Activated T-helper 1 cell treated with anti-CD3 and anti-CD28 coated beads, Interleukin-2, amount 50 U/mL, for 16 hours (primary cell): Measurements from ENCODE around the gene TMEM131L.
"Not testable (repeated sequence)": the region's sequence is repeated elsewhere in the genome, so short reads cannot be mapped to it uniquely, and the experiment has no call there.

Experiments used
- DNase-seq, 2 donors: peaks; one replicate each; pipeline ENCODE4 v3.0.0-alpha.2; 2020; ENCODE audit warnings: low read depth in 1 of 2, low spot score in 1 of 2

The TMEM131L gene, protein sequence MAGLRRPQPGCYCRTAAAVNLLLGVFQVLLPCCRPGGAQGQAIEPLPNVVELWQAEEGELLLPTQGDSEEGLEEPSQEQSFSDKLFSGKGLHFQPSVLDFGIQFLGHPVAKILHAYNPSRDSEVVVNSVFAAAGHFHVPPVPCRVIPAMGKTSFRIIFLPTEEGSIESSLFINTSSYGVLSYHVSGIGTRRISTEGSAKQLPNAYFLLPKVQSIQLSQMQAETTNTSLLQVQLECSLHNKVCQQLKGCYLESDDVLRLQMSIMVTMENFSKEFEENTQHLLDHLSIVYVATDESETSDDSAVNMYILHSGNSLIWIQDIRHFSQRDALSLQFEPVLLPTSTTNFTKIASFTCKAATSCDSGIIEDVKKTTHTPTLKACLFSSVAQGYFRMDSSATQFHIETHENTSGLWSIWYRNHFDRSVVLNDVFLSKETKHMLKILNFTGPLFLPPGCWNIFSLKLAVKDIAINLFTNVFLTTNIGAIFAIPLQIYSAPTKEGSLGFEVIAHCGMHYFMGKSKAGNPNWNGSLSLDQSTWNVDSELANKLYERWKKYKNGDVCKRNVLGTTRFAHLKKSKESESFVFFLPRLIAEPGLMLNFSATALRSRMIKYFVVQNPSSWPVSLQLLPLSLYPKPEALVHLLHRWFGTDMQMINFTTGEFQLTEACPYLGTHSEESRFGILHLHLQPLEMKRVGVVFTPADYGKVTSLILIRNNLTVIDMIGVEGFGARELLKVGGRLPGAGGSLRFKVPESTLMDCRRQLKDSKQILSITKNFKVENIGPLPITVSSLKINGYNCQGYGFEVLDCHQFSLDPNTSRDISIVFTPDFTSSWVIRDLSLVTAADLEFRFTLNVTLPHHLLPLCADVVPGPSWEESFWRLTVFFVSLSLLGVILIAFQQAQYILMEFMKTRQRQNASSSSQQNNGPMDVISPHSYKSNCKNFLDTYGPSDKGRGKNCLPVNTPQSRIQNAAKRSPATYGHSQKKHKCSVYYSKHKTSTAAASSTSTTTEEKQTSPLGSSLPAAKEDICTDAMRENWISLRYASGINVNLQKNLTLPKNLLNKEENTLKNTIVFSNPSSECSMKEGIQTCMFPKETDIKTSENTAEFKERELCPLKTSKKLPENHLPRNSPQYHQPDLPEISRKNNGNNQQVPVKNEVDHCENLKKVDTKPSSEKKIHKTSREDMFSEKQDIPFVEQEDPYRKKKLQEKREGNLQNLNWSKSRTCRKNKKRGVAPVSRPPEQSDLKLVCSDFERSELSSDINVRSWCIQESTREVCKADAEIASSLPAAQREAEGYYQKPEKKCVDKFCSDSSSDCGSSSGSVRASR (N-terminal part only)

DNA sequence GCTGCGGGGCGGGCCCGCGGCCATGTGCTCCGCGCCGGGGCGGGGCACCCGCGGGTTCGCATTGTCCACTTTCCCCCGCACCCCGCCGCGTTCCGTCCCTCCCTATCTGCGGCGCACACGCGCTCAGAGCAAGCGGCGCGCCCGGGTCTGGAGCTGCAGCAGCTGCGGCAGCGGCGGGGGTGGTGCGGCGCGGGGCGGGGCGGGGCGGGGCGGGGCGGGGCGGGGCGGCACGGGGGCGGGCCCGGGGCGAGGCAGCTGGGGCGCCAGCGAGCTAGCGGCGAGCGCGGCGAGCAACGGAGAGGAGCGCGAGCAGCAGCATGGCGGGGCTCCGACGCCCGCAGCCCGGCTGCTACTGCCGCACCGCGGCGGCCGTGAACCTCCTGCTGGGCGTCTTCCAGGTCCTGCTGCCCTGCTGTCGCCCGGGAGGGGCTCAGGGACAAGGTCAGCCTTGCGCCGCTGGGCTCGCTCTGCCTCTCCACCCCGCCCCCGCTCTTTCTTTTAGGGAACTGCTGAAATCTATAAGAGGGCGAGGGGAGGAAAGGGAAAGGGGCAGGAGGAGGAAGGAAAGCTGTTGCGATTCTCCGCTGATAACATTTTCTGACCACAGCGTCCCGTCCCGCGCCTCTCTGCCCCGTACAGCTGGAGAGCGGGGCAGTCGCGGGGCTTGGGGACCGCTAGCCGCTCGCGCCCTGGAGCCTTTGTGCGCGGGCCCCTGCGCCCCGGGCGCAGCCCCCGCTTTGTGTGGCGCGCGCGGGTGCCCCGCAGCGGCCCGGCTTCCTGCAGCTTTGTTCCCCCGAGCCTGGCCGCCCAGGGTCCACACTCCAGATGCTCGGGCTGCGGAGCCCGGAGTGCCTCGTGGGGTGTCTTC is at the start of gene TMEM131L:
TSS of gene TMEM131L (plus strand) at position 280 of the 868 bp plus-strand sequence. CDS start at position 318, 38 bp downstream.
- peak in 1 of 2 donors; percentile 53 for DNase-seq

DNA sequence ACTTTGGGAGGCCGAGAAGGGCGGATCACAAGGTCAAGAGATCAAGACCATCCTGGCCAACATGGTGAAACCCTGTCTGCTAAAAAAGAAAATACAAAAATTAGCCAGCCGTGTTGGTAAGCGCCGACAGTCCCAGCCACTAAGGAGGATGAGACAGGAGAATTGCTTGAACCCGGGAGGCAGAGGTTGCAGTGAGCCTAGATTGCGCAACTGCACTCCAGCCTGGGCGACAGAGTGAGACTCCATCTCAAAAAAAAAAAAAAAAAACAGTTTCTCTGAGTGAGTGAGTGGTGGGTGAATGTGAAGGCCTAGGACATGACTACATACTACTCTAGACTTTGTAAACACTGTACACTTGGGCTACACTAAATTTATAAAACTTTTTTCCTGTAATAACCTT is 49.7 kb upstream of the TMEM131L start:
- not testable (repeated sequence) for DNase-seq

DNA sequence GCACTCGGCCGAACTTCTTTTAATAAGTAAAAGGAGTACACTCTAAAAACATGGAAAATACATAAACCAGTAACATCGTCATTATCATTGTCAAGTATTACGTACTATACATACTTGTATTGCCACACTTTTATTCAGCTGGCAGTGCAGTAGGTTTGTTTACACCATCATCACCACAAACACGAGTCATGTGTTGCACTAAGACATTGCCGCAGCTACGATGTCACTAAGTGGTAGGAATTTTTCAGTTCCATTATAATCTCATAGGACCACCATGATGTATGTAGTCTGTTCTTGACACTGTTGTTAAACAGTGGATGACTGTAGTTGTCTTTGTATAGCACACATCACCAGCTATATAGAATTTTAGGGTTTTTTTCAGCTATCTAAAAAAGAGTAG is 48.0 kb upstream of the TMEM131L start:
- no peak for DNase-seq

- DNase-seq, result no peak
Measured at GRCh38 chr4:153418558-153418957, 47.6 kb upstream of the TMEM131L start.

GRCh38 chr4:153419029-153419428 is 47.1 kb upstream of the TMEM131L start:
- DNase-seq, result no peak

- DNase-seq, result no peak
Measured at GRCh38 chr4:153419673-153420278, 46.4 kb upstream of the TMEM131L start.

- no peak for DNase-seq
Measured at GRCh38 chr4:153420361-153420760, 45.8 kb upstream of the TMEM131L start.

DNA sequence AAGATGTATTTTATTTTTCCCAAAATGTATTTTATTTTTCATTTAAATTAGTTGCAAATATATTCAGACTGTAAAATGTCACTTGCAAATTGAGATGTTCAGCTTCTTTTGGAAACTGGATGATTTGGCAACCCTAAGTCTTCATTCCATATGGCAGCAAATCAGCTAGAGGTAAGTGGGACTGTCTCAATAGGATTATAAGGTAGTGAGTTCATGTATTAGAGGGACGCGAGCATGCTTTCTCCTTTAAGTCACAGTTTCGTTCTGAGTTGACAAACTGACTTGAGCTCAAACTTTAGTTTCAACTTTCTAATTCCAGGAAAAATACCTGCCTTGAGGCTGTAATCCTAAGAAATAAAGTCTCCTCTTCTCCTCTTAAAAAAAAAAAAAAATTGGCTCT is 44.2 kb upstream of the TMEM131L start:
- DNase-seq, result no peak

DNA sequence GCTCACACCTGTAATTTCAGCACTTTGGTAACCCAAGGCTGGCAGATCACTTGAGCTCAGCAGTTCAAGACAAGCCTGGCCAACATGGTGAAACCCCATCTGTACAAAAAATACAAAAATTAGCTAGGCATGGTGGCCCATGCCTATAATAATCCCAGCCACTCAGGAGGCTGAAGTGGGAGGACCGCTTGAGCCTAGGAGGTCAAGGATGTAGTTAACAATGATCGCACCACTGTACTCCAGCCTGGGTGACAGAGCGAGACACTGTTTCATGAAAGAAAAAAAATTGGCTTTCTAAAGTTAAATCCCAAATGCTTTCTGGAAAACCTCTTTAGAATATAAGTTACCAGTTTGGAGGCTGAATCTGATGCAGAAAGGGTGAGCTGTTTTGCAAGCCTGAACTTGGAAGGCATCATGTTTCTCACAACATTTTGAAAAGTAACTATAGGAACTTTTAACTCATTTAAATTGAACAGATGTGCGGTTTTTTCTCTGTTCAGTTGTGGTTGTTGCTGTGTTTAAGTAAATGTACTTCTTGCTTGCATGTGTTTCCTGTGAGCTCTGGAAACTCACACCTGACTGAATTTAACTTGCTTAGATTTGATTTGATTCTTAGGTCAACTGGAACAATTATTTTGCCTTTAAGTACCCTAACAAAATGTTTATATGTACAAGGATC is 39.8 kb upstream of the TMEM131L start:
- no peak for DNase-seq

DNA sequence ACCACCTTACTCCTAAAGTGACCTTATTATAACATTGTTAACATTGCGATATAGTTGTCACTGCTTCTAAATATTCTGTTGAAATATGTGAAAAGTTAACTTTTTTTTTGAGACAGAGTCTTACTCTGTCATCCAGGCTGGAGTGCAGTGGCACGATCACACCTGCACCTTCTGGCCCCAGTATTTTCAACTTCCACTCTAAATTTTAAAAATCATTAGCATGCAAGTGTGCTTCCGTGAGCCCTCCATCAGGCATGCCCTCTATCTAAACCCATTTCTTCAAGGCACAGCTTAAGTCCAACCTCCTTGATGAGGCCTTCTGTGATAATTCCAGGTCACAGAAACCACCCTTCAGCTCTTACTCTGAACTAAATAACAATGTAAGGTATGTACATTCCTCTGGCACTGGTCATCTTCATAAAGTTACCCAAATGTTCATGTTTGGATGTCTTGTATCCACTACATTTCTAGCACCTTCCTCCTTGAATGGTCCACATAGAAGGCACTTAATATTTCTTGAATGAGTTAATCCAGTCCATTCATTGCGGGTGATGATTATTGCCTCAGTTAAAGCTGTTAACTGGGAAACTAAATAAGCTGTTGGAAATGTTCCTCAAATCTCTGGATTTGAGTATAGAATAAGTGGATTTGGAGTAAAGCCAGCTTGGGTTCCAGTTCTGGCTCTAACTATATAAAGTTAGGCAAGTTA is 38.6 kb upstream of the TMEM131L start:
- no peak for DNase-seq

GRCh38 chr4:153428941-153429475 is 37.2 kb upstream of the TMEM131L start:
- DNase-seq, result no peak

DNA sequence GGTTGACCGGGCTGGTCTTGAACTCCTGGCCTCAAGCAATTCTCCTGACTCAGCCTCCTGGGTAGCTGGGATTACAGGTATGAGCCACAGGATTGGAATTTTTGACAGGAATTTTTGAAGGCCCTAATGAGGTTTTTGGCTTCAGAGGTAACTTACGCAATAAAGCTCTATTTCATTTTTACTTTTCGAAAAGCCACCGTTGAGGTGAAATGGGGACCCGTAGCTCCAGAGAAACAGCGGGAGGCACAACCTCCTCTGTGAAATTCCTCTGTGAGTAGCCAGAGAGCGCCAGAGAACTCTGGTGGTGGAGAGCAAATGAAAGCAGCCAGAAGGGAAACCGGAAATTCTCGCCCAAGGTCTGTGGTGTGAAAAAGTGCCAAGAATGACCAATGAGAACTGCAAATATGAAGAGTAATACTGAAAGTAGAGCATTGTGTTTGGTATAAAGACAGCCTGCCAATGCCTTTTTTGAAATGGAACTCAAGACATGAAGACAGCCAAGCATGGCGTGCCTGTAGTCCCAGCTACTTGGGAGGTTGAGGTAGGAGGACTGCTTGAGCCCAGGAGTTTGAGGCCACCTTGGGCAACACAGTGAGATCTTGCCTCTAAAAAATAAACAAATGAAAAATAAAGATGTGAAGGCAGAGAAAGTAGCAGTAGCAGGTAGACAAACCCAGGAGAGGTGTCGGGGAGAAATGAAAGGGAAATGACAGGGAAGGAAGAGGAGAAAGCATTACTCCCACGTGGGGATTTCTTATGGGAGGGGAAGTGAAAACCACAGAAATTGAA is 33.0 kb upstream of the TMEM131L start:
- DNase-seq, result peak in 1 of 2 donors; percentile 40

- DNase-seq, result no peak
Measured at GRCh38 chr4:153433754-153434105, 32.4 kb upstream of the TMEM131L start.

DNA sequence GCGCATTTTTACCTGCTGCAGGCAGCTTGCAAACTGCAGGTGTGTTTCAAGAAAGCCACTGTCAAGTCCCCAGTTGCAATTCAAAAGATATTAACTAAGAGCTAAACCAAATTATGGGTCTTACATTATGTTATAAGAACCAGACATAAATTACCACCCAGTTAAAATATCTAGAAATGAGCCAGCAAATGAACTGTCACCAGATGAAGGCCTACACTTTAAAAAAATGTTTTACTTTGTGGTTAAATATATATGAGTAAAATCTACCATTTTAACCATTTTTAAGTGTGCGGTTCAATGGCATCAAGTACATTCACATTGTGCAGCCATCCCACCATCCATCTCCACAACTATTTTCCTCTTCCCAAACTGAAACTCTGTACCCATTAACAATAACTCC is 32.0 kb upstream of the TMEM131L start:
- DNase-seq, result no peak

- DNase-seq, result no peak
Measured at GRCh38 chr4:153438916-153439756, 27.0 kb upstream of the TMEM131L start.

DNA sequence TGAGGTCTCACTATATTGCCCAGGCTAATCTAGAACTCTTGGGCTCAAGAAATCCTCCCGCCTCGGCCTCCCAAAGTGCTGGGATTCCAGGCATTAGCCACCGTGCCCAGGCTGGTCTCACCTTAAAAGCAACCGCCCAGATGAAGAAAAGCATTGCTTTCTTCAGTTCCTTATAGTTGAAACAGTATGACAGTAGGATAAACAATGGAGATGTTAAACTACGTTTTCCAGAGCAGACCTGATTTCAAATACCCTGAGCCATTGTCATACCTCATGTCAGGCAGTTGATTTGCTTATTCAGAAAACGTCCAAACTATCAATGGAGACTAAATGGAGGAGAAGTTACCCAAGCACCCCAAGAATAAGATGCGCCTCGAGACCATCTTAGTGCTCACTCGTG is 26.3 kb upstream of the TMEM131L start:
- no peak for DNase-seq

DNA sequence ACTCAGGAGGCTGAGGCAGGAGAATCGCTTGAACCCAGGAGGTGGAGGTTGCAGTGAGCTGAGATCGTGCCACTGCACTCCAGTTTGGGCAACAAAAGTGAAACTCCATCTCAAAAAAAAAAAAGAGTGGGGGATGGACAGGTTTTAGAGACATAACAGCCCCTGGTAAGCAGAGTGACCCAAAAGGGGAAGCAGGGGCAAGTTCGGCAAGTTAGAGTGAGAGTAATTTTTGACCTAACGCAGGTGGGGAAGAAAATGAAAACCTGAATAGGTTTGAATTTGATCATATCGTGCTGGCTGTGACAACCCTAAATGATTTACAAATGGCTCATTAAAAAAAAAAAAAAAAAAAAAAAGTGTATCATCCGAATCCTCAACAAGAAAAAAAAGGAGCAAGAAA is 25.7 kb upstream of the TMEM131L start:
- DNase-seq, result no peak
